GM21360 (cell line): ENCODE results near the gene CHRDL2.

Experiments
- ATAC-seq: cut with Tn5 transposase; IDR thresholded peaks from one replicate; pipeline ENCODE4 v1.9.1; 2021; ENCODE audit warnings: mild to moderate bottlenecking, moderate library complexity; ENCODE audit not compliant: unreplicated experiment

Gene CHRDL2

DNA sequence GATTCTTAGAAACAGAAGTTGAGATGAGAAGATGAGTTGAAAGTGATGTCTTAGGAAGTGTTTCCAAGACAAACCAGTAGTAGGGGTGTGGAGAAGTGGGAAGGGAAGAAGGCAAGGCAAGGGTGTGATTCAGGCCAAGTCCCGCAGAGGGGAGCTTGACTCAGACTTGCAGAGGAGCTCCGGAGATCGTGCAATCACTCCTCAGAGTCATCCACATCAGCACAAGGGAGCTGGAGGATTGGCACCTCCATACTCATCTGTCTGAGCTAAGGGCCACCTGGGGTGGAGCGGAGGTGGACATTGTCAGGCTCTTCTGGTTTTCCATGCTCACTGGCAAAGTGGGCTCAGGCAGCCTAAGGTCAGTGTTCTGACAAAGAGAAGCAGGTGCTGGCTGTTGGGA, 44.4 kb downstream of the CHRDL2 start:
- ATAC-seq: no peak

DNA sequence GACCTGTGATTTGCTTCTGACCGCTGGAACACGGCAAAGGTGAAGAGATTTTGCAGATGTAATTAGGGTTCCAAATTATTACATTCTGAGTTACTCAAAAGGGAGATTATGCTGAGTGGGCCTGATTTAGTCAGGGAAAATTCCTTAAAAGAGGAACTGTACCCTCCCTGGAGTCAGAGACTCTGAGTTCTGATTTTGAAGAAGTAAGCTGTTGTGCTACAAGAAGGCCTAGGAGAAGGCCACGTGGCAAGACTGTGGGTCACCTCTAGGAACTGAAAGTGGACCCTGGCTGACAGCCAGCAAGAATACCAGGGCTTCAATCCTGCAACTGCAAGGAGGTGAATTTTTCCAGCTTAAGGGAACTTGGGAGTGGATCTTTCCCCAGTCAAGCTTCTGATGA, 45.3 kb downstream of the CHRDL2 start:
- no peak for ATAC-seq

DNA sequence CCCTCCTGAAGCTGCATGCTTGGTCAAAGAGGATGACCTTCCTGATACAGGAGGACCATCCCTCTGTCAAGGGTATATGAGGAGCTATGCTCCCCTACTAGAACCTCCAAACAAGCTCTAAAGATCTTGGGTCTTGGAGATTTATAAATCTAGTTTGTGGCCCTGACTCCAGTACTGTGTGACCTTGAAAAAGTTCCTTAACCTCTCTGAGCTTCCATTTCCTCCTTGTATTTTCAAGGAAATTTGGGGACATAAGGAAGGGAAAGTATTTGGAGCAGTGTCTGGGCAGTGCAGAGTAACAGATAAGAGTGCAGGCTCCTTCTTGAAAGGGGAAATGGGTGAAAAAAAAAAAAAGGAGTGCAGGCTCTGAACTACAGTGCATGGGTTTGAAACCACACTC, 45.9 kb downstream of the CHRDL2 start:
- no peak for ATAC-seq

DNA sequence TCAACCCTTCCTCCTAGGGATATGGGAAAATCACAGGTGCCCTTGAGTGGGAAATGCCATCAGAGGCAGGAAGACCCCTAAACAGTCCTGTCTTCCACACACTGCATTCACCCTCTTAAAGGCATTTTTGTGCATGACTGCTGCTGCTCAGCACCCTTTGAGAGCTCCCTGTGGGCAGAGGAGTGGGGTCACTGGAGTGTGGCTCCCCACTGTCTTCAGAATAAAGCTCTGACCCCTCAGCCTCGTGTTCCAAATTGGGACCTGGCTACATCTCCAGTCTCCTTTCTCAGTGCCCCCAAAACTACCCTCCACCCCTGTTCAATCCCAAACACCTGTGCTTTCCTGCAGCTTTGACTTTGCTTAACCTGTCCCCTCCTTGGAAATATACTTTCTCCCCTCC, 46.6 kb downstream of the CHRDL2 start:
- ATAC-seq: no peak

DNA sequence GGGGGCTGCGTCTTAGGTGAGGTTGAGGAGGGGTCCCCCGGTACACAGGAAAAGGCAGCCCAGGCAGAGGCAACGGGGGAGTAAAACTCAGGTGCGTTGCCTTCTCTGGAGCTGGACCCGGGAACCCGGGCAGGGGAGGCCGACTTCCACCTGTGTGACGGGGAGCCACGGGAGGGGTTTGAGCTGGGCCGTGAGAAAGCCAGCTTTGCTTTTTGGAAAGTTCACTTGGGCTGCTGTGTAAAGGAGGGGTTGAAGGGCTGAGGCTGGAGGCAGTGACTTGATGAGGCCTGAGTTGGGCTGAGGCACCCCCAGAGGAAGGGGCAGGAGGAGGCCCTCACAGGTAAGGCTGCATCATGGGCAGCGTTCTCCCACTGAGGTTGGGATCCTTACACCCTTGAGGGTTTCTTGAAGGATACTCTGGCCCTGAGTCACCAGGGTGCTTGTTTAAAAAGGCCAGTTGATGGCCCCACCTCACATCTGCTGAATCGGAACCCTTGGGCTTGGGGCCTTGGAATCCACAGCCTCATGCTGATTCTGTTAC, 47.2 kb downstream of the CHRDL2 start:
- no peak for ATAC-seq

DNA sequence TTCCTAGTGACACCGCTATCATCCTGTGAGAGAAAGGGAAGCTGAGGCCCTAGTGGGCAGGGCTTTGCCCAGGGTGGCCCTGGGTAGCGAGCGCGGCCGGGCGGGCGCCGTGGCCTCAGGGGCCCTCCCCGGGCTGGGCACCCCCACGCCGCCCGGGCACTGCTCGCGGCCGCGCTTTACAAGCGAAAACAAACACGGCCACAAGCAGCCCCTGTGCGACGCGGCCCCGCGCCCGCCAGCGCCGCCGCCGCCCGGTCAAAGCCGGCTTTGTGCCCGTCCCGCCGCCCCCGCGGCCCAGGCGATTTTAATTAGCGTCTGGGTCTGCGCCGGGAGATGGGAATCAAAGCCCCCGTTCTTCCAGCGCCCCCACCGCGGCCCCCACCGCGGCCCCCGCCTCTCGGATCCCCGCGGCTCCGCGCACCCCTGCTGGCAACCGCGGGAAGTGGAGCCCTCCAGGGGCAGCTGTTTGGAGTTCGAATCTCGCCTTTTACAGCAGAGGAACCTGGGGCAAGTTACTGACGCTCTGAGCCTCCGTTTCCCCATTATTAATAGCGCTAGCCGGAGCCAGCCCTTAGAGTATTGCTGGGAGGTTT, 47.9 kb downstream of the CHRDL2 start:
- no peak for ATAC-seq

DNA sequence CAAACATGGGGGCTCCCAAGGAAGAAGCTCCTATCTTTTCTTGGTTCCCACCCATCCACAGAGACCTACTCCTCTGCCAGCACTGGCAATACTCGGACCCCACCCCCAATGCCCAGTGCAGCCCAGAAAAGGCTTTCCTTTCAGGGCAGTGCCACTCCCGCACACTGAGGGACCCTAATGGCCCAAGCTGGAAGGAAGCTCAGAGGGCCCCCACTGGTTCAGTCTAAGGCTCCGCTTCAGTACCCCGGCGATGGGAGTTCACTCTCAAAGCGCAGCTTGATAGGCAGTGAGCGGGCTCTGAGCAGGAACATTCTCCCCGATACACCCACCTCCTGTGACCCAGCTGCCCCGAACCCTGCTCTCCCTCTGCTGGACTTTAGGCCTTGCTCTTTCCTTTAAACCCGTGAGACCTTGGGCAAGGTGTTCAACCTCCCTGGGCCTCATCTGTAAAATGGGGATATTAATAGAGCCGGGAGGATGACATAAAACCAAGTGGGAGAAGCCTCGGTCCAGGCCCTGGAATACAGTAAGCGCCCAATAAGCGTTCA, 48.4 kb downstream of the CHRDL2 start:
- ATAC-seq: no peak

DNA sequence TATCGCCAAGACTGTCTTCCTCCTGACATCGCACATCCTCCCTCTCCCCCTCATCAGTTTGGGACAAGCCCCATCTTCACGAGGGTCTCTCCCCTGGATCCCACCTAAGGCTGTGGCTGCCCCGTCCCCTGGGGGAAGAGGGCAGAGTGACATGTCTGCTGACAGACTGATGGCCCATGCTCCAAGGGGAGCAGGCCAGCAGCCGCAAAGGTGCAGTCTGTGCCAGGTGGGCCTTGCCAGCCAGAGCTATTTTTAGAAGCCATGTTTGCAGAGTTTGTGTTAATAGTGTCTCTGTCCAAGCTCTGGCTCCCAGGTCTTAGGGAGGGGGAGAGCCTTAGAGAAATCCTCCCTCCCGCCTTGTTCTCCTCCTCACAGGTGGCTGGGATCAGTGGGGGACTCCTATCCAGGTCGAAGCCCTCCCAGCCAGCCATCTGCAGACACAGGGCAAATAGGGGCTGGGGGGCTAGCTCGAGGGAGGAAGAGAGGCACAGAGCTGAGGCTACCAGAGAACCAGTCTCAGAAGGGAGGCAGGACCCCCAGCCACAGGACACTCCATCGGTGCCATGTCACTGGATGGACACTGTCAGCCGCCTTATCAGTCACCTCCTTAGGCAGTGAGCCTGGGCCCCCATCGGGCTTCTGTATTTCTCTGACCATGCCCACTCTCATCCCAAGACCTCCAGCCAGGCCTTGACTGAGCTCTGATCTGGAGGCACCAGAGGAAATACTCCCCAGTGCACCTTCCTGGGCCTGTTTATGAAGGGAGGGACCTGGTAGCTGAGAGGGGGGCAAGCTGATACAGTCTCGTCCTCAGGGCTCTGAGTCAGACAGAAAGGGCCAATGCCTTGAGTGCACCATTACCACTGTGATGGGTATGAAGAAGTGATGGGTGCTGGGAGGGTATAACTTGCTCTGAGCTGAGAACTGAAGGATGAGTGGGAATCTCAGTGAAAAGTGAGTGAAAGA, 49.3 kb downstream of the CHRDL2 start:
- ATAC-seq: no peak

DNA sequence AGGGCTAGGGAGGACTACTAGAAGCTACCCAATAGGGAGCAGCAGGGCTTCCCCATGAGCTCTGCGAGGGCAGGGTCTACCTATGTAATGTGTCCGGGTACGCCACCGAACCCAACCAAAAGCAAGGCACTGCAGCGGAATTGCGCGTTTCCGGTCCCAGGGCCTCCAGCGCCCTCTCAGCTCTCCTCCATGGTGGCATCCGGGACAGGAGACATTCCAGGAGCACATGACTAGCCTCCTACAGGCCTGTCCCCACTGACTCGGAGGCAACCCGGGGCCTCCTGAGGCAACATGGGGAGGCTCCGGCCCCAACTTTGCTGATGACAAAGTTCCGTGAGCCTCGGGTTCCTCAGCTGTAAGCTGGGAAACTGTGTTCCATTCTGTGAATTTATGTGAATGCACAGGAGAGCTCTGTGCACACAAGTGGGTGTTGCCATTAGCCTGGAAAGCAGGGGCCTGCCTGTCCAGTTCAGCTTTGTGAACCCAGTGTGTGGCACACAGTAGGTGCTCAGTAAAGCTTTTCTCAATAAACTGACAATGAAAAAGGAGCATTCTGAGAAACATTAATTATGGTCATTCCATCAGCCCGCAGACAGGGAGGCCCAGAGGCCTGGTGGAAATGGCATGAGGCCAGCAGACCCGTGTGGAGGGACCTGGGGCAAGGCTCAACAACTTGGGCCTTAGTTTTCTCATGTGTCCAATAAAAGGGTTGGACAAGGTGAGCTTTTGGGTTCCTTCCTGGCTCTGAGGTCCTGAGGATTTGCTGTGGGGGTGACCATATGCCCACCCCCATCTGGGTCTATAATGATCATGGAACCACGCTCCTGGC, 50.3 kb downstream of the CHRDL2 start:
- no peak for ATAC-seq

DNA sequence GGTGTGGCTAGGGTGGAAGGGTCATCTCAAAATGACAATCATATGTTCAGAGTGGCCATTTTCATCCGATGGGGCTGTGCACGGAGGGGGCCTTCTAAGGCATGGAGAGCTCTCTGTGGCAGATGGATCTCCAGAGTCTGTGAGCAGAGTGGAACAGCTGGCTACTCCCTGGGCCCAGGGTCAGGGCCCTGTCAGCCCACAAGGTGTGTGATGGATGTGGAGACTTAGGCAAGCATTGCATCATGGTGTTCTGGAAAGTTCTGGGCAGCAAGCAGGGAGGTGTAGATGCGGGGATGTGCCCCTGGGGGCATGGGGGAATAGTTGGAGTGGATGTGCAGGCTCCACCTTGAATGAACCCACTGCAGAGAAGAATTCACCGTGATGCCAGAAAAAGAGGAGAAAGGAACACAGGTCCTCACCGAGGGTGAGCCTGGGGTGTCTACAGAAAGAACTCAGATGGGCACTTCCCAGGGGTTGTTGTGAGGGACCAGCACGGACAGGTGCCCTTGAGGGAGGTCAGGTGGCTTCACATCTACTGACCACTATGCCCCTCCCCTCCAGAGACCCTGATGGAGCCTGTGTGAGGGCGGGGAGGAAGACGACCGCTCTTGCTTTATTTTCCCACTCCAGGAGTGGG, 51.1 kb downstream of the CHRDL2 start:
- no peak for ATAC-seq

DNA sequence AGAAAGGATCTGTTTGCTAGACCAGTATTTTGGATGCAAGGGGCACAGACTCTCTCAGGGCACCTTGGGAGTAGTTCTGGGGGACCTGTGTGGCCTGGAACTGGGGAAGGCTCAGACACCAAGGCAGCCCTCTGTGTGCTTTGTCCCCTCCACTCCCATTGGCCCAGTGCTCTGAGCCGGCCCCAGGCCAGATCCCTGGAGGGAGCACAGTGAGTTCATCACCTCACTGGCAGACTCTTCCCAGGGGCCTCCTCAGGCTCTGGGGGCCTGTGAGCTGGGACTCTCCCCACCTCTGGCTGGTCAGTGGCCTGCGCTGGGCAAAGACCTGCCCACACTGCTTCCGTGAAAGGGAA, 51.7 kb downstream of the CHRDL2 start:
- no peak for ATAC-seq

DNA sequence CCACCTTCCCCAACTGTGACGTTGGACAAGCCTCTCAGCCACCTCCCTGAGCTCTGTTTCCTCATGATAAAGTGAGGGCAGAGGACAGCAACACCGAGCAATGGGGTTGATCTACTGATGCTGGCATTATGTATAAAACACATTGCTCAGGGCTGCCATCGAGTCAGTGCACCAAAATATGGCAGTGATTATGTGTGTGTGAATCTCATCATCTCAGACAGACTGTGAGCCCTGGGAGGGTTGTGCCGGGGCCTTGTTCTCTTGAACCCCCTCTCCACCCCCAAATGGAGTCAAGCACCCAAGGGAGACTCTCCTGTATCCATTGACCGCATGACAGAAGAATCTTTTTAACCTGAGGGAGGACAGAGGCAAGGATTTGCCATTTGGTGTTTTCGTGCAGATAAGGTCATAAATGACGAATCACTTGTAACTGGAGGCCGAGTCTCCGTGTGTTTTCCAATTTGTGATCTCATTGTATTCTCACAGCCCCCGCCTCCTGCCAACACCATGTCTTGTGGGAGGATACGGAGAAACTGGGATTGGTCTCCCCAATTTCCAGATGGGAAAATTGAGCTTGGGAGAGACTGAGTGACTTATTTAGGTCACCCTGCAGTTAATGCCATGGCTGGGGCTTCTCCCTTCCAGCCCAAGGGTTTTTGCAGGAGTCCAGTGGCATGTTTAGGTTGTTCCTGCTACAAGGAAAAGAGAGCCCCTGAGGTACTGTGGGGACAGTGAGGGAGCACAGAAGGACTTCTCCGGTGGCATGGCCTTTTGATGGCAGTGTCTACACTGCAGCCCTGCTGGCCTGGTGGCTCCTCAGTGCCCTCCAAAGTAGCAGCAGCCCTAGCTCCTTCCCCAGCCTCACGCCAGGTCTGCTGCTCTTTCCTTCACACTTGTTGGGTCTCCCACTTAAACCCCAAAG, 52.4 kb downstream of the CHRDL2 start:
- ATAC-seq: no peak

DNA sequence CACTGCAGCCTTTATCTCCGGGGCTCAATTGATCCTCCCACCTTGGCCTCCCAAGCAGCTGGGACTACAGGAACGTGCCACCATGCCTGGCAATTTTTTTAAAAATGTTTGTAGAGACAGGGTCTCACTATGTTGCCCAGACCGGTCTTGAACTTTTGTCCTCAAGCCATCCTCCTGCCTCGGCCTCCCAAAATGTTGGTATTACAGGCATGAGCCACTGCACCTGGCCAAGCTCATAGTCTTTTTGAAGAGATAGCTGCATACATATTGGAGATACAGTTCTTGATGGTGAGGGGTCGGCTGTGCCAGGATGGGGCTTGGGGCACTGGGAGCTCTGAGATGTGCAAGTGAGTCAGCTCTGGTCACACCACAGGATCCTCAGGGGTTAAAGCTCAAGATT, 53.2 kb downstream of the CHRDL2 start:
- no peak for ATAC-seq

DNA sequence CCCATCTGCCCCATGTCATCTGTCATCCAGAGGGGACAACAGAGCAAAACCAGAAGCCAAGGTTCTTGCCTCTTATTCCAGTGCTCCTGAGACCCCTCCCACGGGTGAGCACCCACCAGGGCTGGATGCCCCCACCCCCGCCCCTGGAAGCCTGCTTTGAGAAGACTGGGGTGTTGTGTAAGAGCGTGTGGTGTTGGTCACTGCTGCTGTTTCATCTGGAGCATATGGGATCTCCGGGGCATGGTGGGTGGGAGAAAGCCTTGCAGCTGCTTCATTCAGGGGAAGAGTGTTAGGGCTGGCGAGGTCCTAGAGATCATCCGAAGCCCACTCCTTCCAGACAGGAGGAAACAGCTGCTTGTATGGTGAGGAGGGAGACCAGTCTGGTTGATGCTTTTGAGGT, 54.1 kb downstream of the CHRDL2 start:
- no peak for ATAC-seq

DNA sequence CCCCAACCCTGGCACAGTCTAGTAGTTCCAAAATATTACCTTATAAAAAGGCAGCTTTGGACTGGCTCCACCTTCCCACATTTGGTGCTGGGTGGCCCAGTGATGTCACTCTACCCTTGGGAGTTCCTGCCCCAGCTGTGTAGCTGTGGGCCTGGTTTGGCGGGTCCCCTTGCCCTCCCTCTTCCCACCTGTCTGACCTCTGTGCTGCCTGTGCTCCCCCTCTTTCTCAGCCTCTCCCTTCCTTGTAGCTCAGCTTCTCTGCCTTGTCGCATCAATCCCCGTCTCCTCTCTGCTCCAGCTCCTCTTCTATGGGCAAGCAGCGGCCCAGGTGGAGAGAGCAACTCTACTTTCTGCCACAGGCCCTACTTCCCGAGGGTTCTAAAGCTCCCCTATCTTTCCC, 54.6 kb downstream of the CHRDL2 start:
- no peak for ATAC-seq

DNA sequence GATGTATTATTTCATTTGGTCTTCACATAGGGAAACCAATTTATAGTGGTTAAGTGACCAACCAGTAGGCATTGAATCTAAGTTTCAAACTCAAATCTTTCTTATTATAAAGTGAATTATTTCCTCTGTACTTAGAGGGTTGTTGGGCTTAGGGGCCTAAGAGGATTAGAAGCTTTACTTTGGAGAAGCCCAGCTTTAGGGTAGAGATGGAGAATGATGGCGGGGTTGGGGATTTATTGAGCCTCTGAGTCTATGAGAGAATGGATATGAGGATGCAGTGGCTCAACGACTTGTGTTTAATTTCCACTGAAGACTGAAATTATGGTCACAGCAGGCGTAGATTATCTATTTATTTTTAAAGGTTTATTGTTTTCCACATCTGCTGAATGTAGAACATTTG, 55.5 kb downstream of the CHRDL2 start:
- ATAC-seq: no peak

DNA sequence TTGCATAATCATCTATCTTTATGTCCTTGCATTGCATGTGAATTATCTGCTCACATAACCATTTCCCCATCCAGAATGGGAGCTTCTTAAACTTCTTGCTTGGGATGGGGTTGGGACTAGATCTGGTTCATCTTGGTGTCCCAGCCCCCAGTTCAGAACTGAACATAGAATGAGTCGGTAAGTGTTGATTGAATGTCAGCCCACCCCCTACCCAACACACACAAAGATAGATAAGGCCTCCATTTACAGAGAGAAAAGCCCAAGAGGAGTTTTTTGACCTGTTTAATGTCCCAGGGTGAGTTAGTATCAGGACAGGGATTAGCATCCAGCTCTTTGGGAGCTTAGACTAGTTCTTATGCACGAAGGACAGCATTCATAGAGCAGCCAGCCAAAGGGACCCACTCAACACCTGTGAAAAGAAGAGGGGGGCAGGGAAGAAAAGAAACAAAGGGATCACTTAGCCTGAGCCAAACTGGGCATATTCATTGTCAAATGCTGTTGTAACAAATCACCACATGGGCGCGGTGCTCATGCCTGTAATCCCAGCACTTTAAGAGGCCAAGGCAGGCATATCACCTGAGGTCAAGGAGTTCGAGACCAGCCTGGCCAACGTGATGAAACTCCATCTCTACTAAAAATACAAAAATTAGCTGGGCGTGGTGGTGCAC, 57.4 kb downstream of the CHRDL2 start:
- ATAC-seq: no peak

DNA sequence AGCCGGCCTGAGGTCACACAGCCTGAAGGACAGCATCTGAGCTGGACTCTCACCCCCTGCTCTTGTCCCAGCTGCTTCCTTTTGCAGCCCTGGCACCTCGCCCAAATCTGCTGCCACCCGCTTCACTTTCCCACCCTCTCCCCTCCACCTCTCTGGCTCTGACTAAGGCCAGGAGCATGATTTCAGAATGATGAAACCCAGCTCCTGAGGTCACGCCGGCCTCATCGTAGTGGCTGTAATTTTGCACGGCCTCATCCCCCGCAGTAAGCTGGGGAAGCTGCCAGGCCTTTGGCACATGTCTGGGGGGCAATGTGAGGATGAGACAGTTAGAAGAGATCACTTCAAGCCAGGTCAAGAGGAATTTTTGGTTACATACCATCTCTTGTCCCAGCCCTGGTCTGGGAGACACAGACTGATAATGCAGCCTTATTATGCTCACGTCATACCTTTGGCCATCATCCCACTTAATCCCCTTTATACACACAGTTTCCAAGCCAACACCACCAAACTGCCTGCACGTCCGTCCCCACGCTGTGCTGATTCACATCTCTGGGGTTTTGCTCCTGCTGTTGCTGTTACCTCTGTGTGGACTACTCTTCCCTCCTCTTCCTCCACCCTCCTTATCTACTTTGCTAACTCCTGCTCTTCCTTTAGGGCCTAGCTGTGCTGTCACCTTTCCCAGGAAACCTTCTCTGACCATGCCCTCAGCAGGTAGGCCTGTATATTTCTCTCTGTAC, 58.1 kb downstream of the CHRDL2 start:
- no peak for ATAC-seq
